SU-DHL-6 (cell line): ENCODE measurements around the gene CCDC85C.

Source experiments
- CTCF ChIP-seq: fragments of 200-600 bp; sonication (generic); IDR thresholded peaks from one replicate; pipeline ENCODE4 v1.5.1; 2017; ENCODE audit warnings: antibody characterized with exemption, mild to moderate bottlenecking, low read length, moderate library complexity; ENCODE audit not compliant: insufficient read depth, poor library complexity, severe bottlenecking
- EZH2phosphoT487 ChIP-seq: fragments of 200-600 bp; sonication (generic), shearing (Covaris generic); conservative IDR thresholded peaks from 2 replicates; pipeline ENCODE4 v1.6.1; 2018; ENCODE audit warnings: mild to moderate bottlenecking, antibody characterized with exemption, low read length, moderate library complexity, mixed read lengths

GRCh38 chr14:99513183-99513694 lies 90.8 kb downstream of the CCDC85C start:
- TF ChIP-seq CTCF = no peak
- TF ChIP-seq EZH2phosphoT487 = no peak
